Measurements from ENCODE around the gene CAPNS1.

GRCh38 chr19:36112678-36113077, 27.2 kb upstream of the CAPNS1 start:
- TF ChIP-seq EZH2phosphoT487 (IDR thresholded peaks at IDR 0.05; ENCODE audit: borderline replicate concordance, low read length) (no peak), CTCF (IDR thresholded peaks at IDR 0.05; ENCODE audit: low read depth, low read length, poor library complexity, severe bottlenecking) (no peak)

Measured in DOHH2 (cell line).